Measurements from ENCODE around the gene ZNF433.

The ZNF433 gene

DNA sequence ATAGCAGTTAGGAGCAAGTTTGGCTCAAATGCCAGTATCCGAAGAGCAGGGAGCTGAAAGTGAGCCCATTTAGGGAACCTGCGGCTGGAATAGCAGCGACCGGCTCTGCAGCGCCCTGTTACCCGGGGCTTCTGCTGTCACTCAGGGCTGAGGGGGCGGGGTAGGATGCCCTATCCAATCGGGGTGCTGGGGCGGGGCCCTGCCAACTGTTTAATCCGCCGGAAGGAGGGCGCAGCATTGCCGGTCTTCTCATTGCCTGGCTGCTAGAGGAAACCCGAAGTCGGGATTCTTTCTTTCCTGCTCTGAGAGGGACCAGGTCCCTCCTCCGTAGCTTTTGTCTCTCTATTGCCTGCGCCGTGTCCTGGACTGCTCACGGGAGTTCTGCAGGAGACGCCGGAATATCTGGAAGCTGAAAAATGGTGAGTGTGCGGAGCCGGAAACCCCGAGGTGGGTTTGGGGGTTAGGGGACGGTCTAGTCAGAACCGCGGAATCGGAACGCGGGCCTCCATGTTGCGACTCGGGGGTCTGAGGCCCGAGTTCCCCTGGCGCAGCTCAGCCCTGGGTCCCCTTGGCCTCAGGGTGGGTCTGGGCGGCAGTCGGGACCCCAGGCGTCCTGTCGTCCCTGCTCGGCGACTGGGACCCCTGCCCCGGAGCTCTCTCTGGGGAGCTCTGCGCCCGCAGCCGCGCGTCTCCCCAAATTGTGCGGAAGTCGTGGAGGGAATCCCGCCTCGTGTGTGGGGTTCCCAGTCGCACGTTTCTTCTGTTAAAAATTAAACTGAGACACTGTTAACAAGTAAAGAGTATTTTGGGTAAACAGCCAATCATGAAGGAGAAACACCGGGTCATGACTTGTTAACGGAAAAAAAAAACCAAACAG is 47.8 kb downstream of the ZNF433 start:
- no peak for DNase-seq

- no peak for DNase-seq
Measured at GRCh38 chr19:11986754-11987153, 48.7 kb downstream of the ZNF433 start.

DNA sequence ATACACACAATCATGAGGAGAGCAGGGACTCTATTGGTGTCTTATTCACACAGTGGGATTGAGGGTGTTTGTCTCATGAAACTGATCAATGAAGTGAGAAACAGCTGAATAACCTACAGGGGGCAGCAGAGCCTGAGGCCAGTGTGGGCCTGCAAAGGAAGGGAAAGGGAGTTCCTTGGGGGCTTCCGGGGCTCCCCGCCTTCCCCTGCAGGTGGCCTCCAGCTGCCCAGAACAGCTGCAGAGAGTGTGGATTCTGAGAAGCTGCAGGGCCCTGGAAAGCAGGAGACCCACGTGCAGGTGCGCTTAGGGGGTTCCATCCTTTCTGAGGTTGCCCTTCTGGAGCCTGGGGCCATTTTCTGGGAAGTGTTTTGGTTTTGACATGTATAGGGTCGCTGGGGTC is 50.5 kb downstream of the ZNF433 start:
- no peak for DNase-seq

- no peak for DNase-seq
Measured at GRCh38 chr19:11982526-11982925, 53.0 kb downstream of the ZNF433 start.

DNA sequence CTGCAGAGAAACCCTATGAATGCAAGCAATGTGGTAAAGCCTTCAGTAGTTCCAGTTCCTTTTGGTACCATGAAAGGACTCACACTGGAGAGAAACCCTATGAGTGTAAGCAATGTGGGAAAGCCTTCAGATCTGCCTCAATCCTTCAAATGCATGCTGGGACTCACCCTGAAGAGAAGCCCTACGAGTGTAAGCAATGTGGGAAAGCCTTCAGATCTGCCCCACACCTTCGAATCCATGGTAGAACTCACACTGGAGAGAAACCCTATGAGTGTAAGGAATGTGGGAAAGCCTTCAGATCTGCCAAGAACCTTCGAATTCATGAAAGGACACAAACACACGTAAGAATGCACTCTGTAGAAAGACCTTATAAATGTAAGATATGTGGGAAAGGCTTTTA is 56.0 kb downstream of the ZNF433 start:
- DNase-seq = no peak

- DNase-seq = no peak
Measured at GRCh38 chr19:11978492-11979100, 56.9 kb downstream of the ZNF433 start.

GRCh38 chr19:11973019-11973810 is 62.3 kb downstream of the ZNF433 start:
- DNase-seq = no peak

- no peak for DNase-seq
Measured at GRCh38 chr19:11971041-11971440, 64.4 kb downstream of the ZNF433 start.

DNA sequence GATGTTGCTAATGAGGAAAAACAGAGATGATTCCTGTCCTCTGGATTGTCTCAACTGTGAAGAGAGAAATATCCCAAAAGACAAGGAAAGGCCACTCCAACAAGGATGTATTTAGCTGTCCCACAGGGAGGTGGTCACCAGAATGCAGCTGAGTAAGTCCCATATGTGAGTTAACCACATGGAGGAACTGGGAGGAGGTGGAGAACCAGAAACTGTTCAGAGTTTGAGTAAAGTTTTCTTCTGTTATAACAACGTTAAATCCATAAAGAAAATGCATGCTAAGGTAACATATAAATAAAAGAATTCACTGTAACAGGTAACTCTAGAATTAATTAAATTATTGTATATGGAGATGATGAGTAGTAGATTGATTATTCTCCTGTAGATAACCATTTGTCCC is 65.3 kb downstream of the ZNF433 start:
- no peak for DNase-seq

DNA sequence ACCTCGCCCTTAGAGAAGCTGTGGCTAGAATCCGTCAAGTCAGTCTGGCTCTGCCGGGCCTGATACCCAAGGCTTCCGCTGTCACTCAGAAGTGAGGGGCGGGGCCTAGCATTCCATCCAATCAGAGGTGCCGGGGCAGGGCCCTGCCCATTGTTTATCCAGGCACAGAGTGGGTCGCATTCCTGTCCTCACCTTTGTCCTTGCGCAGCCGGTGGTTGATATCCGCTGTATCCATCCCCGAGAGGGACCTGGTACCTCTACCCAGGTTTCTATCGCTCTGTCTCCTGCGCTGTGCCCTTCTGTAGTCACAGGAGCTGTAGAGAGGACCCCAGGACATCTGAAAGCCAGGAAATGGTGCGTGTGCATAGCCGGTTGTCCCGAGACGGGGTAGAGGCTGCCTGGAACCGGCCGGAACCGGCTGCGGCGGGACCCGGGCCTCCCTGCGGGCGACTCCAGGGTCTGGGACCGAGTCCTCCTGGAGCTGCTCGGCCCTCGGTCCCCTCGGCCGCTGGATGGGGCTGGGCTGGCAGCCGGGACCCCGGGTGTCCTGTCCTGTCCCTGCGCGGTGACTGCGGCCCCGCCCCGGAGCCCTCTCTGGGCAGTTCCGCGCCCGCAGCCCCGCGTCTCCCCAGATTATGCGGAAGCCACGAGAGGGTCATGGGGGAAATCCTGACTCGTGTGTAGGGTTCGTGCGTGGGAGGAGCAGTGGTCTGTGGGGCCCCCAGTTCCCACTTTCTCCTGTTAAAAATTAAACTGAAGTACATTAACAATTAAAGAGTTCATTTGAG is 70.4 kb downstream of the ZNF433 start, which contains the start of gene ZNF763:
ZNF763 (plus strand) TSS at position 183 of the 788 bp plus-strand sequence; CDS start at position 352, 169 bp downstream.
- no peak for DNase-seq
